ENCODE measurements around the gene CAV2. TPM values are rescaled to one million over a fixed set of nuclear protein-coding genes. Genes with fewer than 3 reads are reported as not detected.

Gene CAV2
- total and polyA plus RNA-seq, 8 donors = 15.0 to 27.6 (median 25.7) TPM

DNA sequence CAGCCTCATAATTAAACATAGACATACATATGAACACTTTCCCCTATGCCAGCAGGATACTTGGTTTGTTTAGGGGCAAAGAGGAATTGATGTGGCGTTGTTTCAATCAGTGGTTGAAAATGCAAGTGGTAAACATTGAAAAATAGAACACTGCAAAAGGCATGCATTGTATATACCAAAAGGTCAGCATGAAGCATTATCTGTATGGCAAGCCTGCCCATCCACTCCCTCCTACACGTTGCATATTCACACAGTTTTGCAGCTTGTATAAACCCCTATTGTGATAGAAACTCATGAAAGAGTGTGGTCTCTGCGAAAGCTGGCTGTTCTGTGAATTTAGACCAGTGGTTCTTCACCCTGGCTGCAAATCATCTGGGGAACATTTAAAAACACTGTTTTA, 42.4 kb downstream of the CAV2 start:
- ATAC-seq (no peak), FAIRE-seq (no peak), DNase-seq (no peak)
- intact Hi-C loops (cut with DNase I) = no loop called here
- H3K27ac ChIP-seq = no peak overlapping the region
- H3K4me1 ChIP-seq = no peaks in the 10 kb centered on the region
- WGBS, 2 donors = 75 to 84% methylated on average over 3 of the region's 3 CpGs
- TF ChIP-seq, protein P1, sequence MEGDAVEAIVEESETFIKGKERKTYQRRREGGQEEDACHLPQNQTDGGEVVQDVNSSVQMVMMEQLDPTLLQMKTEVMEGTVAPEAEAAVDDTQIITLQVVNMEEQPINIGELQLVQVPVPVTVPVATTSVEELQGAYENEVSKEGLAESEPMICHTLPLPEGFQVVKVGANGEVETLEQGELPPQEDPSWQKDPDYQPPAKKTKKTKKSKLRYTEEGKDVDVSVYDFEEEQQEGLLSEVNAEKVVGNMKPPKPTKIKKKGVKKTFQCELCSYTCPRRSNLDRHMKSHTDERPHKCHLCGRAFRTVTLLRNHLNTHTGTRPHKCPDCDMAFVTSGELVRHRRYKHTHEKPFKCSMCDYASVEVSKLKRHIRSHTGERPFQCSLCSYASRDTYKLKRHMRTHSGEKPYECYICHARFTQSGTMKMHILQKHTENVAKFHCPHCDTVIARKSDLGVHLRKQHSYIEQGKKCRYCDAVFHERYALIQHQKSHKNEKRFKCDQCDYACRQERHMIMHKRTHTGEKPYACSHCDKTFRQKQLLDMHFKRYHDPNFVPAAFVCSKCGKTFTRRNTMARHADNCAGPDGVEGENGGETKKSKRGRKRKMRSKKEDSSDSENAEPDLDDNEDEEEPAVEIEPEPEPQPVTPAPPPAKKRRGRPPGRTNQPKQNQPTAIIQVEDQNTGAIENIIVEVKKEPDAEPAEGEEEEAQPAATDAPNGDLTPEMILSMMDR (IDR thresholded peaks at IDR 0.05) = no peak
- no peaks in the 10 kb centered on the region for H3K36me3 ChIP-seq
- H3K9me3 ChIP-seq = no peaks in the 10 kb centered on the region
- no peak overlapping the region for H3K4me3 ChIP-seq
- H3K27me3 ChIP-seq = no peaks in the 10 kb centered on the region

DNA sequence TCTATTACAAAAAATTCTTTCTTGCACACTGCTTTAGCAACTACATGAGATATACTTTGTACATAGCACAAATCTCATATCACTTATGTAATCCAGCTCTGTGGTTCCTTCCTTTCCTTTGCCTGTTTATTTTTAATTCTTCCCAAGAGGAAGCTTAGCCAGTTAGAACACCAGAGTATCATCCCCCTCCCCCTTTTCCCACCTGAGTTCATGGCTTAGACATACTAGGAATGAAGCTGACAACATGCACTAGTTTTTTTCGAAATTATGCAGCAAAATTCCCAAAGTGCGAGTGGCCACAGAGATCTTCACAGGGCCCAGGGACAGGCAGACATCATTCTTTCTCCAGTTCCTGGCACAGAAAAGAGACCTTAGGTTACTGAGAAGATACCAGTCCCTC, 43.1 kb downstream of the CAV2 start:
- no peaks in the 10 kb centered on the region for H3K27me3 ChIP-seq
- FAIRE-seq (no peak), ATAC-seq (no peak), DNase-seq (no peak)
- no peaks in the 10 kb centered on the region for H3K36me3 ChIP-seq
- H3K27ac ChIP-seq = no peak overlapping the region
- H3K4me1 ChIP-seq = no peaks in the 10 kb centered on the region
- no peak overlapping the region for H3K4me3 ChIP-seq
- TF ChIP-seq, protein P1 (IDR thresholded peaks at IDR 0.05) = no peak
- intact Hi-C loops (cut with DNase I) = no loop called here
- 79 to 89% methylated on average over 2 of the region's 2 CpGs for WGBS, 2 donors
- H3K9me3 ChIP-seq = no peaks in the 10 kb centered on the region

DNA sequence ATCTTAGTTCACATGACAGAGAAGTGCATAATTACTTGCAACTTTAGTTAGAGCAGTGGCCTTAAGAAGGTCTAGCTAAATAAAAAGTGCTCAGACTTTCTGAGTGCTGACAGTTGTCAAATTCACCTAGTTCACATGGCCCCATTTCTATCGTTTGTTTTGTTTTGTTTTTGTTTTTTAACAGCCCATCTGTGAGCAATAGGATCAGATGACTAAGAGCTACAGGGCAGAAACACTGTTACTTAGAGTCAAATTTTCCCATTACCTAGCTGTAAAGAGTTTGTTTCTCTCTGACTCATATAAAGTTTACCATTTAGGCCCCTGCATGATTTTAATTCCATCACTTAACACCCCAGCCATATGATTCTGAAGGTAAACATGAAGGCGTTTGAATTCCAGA, 44.1 kb downstream of the CAV2 start:
- no peaks in the 10 kb centered on the region for H3K4me1 ChIP-seq
- no peak for FAIRE-seq
- H3K4me3 ChIP-seq = no peak overlapping the region
- TF ChIP-seq, protein P1 (IDR thresholded peaks at IDR 0.05) = no peak
- H3K36me3 ChIP-seq = no peaks in the 10 kb centered on the region
- H3K9me3 ChIP-seq = no peaks in the 10 kb centered on the region
- intact Hi-C loops (cut with DNase I) = no loop called here
- no peak overlapping the region for H3K27ac ChIP-seq
- 65 to 71% methylated on average over 2 of the region's 2 CpGs for WGBS, 2 donors
- H3K27me3 ChIP-seq = no peaks in the 10 kb centered on the region
- ATAC-seq = no peak
- no peak for DNase-seq

DNA sequence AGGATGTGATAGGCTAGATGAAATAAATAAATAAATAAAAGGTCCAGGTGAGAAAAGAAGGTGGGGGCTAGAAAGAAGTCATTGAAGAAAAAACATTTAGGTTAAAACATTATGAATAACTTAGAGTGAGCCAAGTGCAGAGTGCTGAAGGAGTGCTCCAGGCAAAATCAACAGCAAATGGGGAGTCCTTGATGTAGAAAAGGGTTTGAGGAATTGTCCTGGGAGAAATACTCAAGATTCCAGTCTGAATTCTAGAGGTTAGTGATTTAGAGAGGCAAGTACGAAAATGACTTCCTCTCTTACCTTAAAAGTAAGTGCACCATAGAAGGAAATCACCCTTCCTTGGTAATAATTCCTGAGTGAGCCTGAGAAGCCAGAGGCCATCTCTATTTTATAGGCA, 44.9 kb downstream of the CAV2 start:
- DNase-seq (no peak), ATAC-seq (no peak), FAIRE-seq (no peak)
- WGBS, 2 donors = 84 to 94% methylated on average over 1 of the region's 1 CpG
- Histone ChIP-seq H3K4me3 (no peak overlapping the region), H3K9me3 (no peaks in the 10 kb centered on the region), H3K36me3 (no peaks in the 10 kb centered on the region), H3K27me3 (no peaks in the 10 kb centered on the region), H3K4me1 (no peaks in the 10 kb centered on the region), H3K27ac (no peak overlapping the region)
- intact Hi-C loops (cut with DNase I) = no loop called here
- TF ChIP-seq, protein P1 (IDR thresholded peaks at IDR 0.05) = no peak

DNA sequence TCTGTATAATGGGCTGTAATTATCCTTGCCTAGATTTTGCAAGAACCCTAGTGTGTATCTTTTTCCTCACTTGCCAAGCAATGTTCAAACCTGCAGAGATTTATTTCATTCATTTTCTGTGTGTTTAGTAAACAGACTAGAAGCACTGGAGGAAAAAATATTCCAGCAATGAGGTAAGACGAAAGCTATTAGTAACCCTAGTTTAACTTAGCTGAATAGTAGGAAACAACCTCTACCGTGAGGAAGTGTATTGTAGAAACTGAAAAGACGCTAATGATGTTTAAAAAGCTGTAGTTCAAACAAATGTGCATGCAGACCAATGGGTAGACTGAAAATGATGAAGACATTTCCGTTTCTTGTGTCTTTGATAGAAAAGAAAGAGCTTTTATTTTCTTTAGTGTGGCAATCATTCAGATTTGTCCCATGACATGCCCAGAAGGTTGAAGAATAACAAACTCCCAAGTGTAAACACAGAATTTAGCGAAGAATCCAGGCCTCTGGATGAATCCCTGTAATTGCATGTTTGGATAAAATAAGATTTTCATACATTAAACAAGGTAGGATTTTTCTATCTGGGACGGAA, 46.0 kb downstream of the CAV2 start:
- ATAC-seq = peak in 1 of 4 donors; percentile 25
- Histone ChIP-seq H3K4me3 (no peak overlapping the region), H3K27me3 (no peaks in the 10 kb centered on the region), H3K27ac (no peak overlapping the region), H3K9me3 (no peaks in the 10 kb centered on the region), H3K4me1 (no peaks in the 10 kb centered on the region), H3K36me3 (no peaks in the 10 kb centered on the region)
- intact Hi-C loops (cut with DNase I) = no loop called here
- DNase-seq = no peak
- WGBS, 2 donors = 65 to 69% methylated on average over 6 of the region's 6 CpGs
- TF ChIP-seq, protein P1 (IDR thresholded peaks at IDR 0.05) = no peak
- FAIRE-seq = no peak

Data from pancreas (tissue), 10 donors.